GM18907 (cell line): ENCODE data around the gene RABGEF1.
"Not testable (repeated sequence)": the region's sequence is repeated elsewhere in the genome, so short reads cannot be mapped to it uniquely, and the experiment has no call there.

Experiments used
- ATAC-seq: cut with Tn5 transposase; IDR thresholded peaks from one replicate; pipeline ENCODE4 v1.9.1; 2021; ENCODE audit warnings: mild to moderate bottlenecking, moderate library complexity; ENCODE audit not compliant: unreplicated experiment

Gene RABGEF1

GRCh38 chr7:66763633-66764355, 23.3 kb downstream of the RABGEF1 start:
- not testable (repeated sequence) for ATAC-seq

GRCh38 chr7:66764905-66765304, 24.4 kb downstream of the RABGEF1 start:
- not testable (repeated sequence) for ATAC-seq

- not testable (repeated sequence) for ATAC-seq
Observed at GRCh38 chr7:66765322-66766025, 24.9 kb downstream of the RABGEF1 start.

GRCh38 chr7:66766041-66766440, 25.5 kb downstream of the RABGEF1 start:
- ATAC-seq, result no peak

GRCh38 chr7:66767486-66767885, 27.0 kb downstream of the RABGEF1 start:
- ATAC-seq, result not testable (repeated sequence)

- no peak for ATAC-seq
Observed at GRCh38 chr7:66768865-66769832, 28.6 kb downstream of the RABGEF1 start.

- no peak for ATAC-seq
Observed at GRCh38 chr7:66769833-66770512, 29.4 kb downstream of the RABGEF1 start.

- no peak for ATAC-seq
Observed at GRCh38 chr7:66771795-66772194, 31.3 kb downstream of the RABGEF1 start.

GRCh38 chr7:66773744-66774143, 33.2 kb downstream of the RABGEF1 start:
- not testable (repeated sequence) for ATAC-seq

GRCh38 chr7:66776383-66776782, 35.9 kb downstream of the RABGEF1 start:
- not testable (repeated sequence) for ATAC-seq

- ATAC-seq, result no peak
Observed at GRCh38 chr7:66776800-66777442, 36.4 kb downstream of the RABGEF1 start.

- no peak for ATAC-seq
Observed at GRCh38 chr7:66778201-66778600, 37.7 kb downstream of the RABGEF1 start.

GRCh38 chr7:66779669-66780409, 39.3 kb downstream of the RABGEF1 start:
- ATAC-seq, result no peak

GRCh38 chr7:66781408-66782090, 41.0 kb downstream of the RABGEF1 start:
- ATAC-seq, result no peak

GRCh38 chr7:66782875-66783274, 42.3 kb downstream of the RABGEF1 start:
- ATAC-seq, result not testable (repeated sequence)

- not testable (repeated sequence) for ATAC-seq
Observed at GRCh38 chr7:66783887-66784595, 43.5 kb downstream of the RABGEF1 start.

- no peak for ATAC-seq
Observed at GRCh38 chr7:66790196-66790595, 49.7 kb downstream of the RABGEF1 start.

GRCh38 chr7:66790725-66791124, 50.2 kb downstream of the RABGEF1 start:
- no peak for ATAC-seq
